GM19324 (cell line): ENCODE results near the gene GIGYF2.

ENCODE experiments used
- ATAC-seq: cut with Tn5 transposase; IDR thresholded peaks from one replicate; pipeline ENCODE4 v1.9.1; 2021; ENCODE audit warnings: mild to moderate bottlenecking, moderate library complexity; ENCODE audit not compliant: unreplicated experiment, low FRiP score

The GIGYF2 gene

GRCh38 chr2:232876161-232876977 lies 179.2 kb downstream of the GIGYF2 start:
- no peak for ATAC-seq

- ATAC-seq = no peak
Observed at GRCh38 chr2:232876978-232877441, 179.9 kb downstream of the GIGYF2 start.

- ATAC-seq = no peak
Observed at GRCh38 chr2:232877940-232878511, 180.9 kb downstream of the GIGYF2 start.

DNA sequence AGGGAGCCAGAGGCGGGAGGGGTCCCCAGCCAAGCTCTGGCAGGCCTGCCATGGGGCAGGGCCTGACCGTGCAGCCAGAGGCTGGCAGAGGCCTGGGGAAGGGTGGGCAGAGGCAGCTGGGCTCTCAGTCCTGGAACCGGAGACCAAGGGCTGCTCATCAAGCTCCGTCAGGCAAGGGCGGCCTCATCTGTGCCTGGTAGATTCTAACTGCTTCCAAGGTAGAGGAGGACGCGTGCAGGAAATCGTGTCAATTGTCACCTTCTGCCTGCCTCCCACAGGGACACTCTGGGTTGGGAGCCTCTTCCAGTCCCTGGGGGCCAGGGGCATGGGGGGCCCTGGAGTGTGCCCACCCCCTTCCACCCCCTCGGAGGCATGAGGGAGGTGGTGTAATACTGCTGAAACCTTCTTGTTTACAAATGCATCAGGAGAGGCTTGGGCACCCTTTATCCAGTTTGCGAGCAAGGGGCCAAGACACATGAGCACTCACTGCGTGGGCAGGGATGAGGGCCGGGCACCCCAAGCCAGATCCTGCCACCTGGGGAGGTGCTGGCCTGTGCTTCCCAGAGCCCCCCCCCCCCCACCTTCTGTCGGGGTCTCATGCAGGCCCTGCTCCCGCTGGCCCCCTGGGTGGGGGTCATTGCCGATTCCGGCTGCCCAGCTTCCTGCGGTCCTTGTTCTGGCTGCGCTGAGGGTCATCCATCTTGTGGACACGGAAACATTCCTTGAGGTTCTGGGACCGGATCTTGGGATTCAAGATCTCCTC lies 181.9 kb downstream of the GIGYF2 start:
- ATAC-seq = no peak

DNA sequence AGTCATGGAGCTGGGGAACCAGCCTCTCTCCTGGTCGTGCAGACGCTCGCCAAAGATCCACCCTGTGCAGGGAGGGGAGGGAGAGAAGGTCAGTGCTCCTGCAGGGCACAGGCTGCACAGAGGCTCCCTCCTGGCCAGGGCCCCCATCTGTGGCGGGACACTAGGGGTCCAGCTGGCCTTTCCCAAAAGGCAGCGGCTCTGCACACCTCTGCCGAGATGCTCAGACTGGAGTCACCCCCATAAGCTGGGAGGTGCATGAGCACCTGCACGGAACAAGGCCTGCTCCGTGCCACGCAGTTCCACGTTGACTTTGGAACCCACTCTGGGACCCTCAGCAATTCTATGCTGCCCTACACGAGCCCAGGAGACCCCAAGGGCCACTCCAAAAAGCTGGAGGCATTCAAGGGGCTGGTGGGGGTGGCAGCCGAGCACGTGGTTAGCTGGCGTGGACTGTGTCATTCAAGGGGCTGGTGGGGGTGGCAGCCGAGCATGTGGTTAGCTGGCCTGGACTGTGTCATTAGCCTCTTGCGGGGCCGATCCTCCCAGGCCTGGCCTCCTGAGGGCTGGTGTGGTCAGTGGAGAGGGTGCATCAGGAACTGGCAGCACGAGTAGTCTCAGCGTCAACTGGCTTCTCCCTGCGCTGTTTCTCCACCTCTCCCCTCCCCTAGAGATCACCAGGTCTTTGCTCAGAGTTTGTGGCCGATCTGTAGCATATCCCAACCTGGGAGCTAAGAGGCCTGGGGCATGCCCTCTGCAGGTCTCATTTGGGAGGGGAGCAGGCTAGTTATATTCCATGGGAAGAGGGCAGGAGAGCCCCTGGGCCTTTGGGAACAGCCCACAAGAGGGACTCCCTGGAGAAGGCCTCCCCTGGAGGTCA lies 182.7 kb downstream of the GIGYF2 start:
- ATAC-seq = no peak

DNA sequence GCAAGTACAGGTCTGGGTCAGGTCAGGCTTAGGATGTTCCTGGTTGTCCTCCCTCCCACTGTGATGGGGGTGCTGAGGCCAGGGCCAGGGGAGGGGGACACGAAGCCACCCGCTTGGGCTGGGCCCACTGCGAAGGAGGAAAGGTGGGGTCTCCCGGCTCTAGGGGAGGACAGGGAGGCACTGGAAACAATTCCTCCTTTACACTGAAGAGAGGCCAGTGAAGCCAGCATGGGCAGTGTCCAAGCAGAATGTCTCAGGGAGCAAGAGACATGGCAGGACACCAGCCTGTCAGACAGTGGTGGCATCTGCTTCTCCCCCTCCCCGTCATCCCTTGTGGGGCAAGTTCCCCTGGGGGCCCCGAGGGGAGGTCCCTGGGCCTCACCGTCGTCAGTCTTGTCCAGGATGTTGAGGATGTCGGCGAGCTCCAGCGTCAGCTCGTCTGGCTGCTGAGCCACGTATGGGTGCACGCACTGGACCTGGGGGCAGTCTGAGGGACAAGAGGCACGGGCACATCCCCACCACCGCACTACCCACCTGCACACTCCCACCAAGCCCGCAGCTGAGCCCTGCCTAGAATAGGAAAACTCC lies 183.7 kb downstream of the GIGYF2 start:
- no peak for ATAC-seq

DNA sequence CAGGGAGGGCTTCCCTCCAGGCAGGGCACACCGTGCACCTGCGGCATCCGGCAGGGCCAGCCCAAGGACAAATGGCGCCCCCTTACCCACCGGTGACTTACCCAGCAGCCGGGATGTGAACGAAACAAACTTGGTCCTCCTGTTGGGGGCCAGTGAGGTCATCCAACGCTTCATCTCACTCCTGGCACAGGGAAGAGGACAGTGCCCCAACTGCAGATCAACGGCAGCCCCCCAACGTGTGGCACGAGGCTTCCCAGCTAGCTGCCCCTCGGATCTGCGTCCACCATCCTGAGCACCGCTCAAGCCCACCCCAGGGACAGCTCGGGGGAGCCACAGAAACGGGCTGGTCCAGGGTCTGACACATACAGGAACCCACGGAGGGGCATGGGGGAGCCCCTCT lies 185.0 kb downstream of the GIGYF2 start:
- no peak for ATAC-seq

DNA sequence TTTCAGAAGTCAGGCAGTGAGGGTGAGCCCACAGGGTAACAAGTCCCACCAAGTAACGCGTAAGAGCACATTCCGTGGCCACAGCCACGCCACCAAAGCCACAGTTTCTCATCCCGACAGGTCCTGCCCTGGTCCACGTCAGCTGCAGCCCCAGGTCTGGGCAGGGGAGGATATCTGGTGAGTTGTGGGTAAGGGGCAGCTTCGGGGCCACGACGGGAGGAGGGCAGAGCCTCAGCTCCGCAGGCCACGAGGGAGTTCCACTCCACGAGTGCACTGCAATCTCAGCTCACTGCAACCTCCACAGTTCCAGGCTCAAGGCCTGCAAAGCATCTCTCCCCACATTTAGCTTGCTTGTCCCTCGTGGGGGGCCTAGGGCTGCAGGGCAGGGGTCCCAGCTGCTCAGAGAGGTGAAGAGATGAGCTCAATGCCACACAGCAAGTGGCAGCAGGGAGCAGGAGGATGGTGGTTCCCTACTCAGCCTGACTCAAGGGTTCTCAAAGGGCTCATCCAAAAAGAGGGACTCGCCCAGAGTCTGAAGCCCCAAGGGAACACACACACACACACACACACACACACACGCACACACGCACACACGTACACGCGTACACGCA lies 185.5 kb downstream of the GIGYF2 start:
- no peak for ATAC-seq

- ATAC-seq = no peak
Observed at GRCh38 chr2:232883116-232883721, 186.1 kb downstream of the GIGYF2 start.

DNA sequence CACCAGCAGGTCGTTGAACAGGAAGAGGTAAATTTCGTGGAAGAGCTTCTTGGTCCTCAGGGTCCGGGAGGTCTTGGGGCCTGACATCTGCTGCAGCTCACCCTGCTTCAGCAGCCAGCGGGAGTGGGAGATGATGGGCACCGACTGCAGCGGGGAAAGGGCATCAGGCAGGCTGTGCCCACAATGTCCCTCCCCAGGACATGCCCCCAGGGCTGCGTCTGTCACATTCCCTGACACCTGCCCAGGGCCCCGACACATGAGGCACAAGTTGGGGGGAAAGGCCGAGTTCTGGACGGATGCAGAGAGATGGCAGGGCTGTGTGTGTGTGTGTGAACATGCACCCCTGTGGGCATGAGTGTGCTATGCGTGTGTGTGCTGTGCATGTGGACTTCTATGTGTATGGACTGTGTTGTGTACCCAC lies 186.9 kb downstream of the GIGYF2 start:
- no peak for ATAC-seq

DNA sequence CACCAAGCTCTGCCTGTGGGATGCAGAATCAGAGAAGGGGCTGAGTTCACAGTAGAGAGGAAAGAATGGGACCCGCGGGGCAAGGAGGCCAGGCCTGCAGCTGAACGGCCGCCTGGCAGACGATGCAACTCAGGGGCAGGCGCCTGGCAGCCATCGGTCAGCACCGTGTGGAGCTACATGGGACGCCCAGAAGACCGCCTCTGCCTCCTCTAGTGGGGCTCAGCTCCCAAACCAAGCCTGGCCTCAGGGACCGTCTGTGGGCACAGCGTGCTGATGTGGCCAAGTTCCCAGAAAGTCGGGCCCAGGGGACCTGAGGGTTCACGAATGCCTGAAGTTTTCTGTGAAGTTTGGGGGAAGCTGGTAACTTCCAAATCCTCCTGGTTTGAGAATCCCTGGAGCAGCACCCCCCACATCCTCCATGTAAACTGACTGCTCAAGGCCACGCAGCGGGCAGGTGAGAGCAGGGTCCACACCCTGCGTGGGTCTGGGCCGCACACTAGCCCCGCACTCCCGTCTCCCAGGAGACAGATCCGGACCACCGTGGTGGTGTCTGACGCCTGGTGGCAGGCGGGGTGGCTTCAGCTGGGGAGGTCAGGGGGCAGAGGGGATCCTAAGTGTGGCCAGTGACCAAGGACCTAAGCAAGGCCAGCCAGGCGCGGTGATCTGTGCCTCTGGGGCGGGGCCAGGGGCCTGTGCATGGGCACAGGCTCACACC lies 187.6 kb downstream of the GIGYF2 start:
- ATAC-seq = no peak

GRCh38 chr2:232885264-232885961 lies 188.3 kb downstream of the GIGYF2 start:
- ATAC-seq = no peak

GRCh38 chr2:232886176-232886575 lies 189.0 kb downstream of the GIGYF2 start:
- ATAC-seq = no peak

DNA sequence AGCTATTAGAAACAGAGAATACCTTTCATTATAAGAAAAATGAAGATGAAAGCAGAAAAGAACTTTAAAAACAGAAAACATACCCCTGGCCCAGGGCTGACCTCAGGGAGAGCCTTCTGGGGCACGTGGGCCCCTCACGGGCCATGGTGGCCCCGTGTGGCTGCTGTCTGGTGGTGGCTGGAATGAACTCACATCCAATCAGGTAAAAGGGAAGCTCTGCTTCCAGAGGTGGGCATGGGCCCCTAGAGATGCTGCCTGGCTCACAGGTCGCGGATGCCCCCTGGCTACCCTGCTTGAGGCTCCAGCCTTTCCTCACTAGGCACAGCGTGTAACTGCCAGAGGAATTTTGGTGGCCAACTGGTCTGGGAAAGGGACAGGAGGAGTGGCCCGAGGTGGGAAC lies 189.5 kb downstream of the GIGYF2 start:
- no peak for ATAC-seq

DNA sequence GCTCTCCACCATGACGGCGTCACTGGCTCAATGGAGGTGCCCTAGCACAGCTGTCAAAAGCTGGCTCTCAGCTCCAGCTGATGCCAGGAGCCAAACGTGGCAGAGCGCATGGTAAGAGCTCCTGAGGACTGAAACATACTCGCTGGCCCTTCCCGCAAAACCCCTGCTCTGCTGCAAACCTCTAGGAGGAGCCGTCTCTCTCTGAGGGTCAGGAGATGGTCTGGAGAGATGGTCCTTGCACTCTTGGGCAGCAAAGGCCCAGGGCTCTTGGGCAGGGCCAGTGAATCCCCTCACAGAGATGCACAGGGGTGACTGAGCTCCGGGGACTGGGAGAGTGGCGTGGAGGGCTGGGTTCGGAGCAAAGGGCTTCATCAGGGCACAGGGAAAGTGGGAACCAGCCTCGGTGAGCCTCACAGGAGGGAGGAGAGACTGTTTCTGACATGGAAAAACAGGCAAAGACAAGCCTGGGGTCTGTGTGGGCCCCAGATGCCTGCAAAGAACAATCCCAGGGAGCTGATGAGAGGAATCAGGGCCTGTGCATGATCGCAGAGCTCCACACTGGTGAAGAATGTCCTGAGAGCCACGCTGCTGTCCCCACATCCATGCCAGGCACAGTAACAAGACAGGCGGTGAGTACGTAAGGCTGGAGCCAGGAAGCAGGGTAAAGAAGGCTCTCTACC lies 190.2 kb downstream of the GIGYF2 start:
- no peak for ATAC-seq

- ATAC-seq = no peak
Observed at GRCh38 chr2:232888099-232888836, 191.1 kb downstream of the GIGYF2 start.
